OCI-LY3 (cell line): ENCODE results near the gene USP21.

Source experiments
- H2AFZ ChIP-seq: fragments of 200-600, 300-600 bp; shearing (Covaris generic); 2 replicates; pipeline ENCODE4 v1.6.0; 2014; ENCODE audit warnings: antibody characterized with exemption, low read depth, low read length
- H3K27ac ChIP-seq: fragments of 200-600, 300-600 bp; sonication (generic); 2 replicates; pipeline ENCODE4 v1.5.1; 2014; ENCODE audit warnings: mild to moderate bottlenecking, low read length, moderate library complexity, mixed read lengths
- H3K27me3 ChIP-seq: fragments of 200-600, 300-600 bp; sonication (generic); 2 replicates; pipeline ENCODE4 v1.6.1; 2014; ENCODE audit warnings: low read depth, low read length, mixed read lengths
- H3K36me3 ChIP-seq: fragments of 200-600, 300-600 bp; sonication (generic); replicated peaks from 2 replicates; pipeline ENCODE3; 2014; ENCODE audit warnings: low read depth, low read length, mixed read lengths
- H3K4me1 ChIP-seq: fragments of 300-600, 200-600 bp; sonication (generic); 2 replicates; pipeline ENCODE4 v1.6.1; 2014; ENCODE audit warnings: low read length, mixed read lengths
- H3K4me2 ChIP-seq: fragments of 200-600, 300-600 bp; sonication (generic); 2 replicates; pipeline ENCODE4 v1.6.1; 2014; ENCODE audit warnings: low read length, mixed read lengths
- H3K4me3 ChIP-seq: fragments of 300-600, 200-600 bp; sonication (generic); 2 replicates; pipeline ENCODE4 v1.5.1; 2014; ENCODE audit warnings: antibody characterized with exemption, mild to moderate bottlenecking, low read length, moderate library complexity
- H3K79me2 ChIP-seq: fragments of 300-600, 200-600 bp; shearing (Covaris generic); 2 replicates; pipeline ENCODE4 v1.6.1; 2014; ENCODE audit warnings: mild to moderate bottlenecking, low read length, mixed read lengths
- H3K9ac ChIP-seq: fragments of 300-600, 200-600 bp; shearing (Covaris generic); 2 replicates; pipeline ENCODE4 v1.6.0; 2014; ENCODE audit warnings: mild to moderate bottlenecking, low read length, moderate library complexity
- H3K9me3 ChIP-seq: fragments of 200-600, 300-600 bp; shearing (Covaris generic); 2 replicates; pipeline ENCODE4 v1.6.1; 2014; ENCODE audit warnings: low read length, mixed read lengths; ENCODE audit not compliant: insufficient read depth
- H4K20me1 ChIP-seq: fragments of 200-600, 300-600 bp; sonication (generic); 2 replicates; pipeline ENCODE4 v1.6.1; 2016; ENCODE audit warnings: low read length, mixed read lengths; ENCODE audit not compliant: insufficient read depth
- CTCF ChIP-seq: fragments of 200-600, 300-600 bp; sonication (generic); IDR thresholded peaks from 2 replicates; pipeline ENCODE4 v1.5.1; 2014; ENCODE audit warnings: antibody characterized with exemption, low read length, low read depth
- EZH2phosphoT487 ChIP-seq: fragments of 200-600 bp; shearing (Covaris generic); IDR thresholded peaks from 2 replicates; pipeline ENCODE4 v1.6.1; 2018; ENCODE audit warnings: antibody characterized with exemption, mixed run types, low read depth

USP21 gene

GRCh38 chr1:161153682-161154337, 5.5 kb upstream of the USP21 start, which contains the start of gene UFC1:
Gene UFC1, plus strand, starts transcription at chr1:161153978. Its CDS starts 20 bp downstream, at chr1:161153998.
- H3K9ac ChIP-seq: peak within 1 kb of the TSS; percentile 92
- no peaks in the 10 kb centered on the region for H3K27me3 ChIP-seq
- TF ChIP-seq CTCF (no peak), EZH2phosphoT487 (no peak)
- peak within 1 kb of the TSS; percentile 90 for H3K27ac ChIP-seq
- peaks cover 13% of the 10 kb centered on the region for H3K4me1 ChIP-seq
- H4K20me1 ChIP-seq: no peaks in the 10 kb centered on the region
- H2AFZ ChIP-seq: peak within 1 kb of the TSS; percentile 97
- no peaks in the 10 kb centered on the region for H3K9me3 ChIP-seq
- H3K79me2 ChIP-seq: peaks cover 17% of the 10 kb centered on the region
- H3K4me3 ChIP-seq: peak within 1 kb of the TSS; percentile 88
- peaks cover 5% of the 10 kb centered on the region for H3K36me3 ChIP-seq
- peak within 1 kb of the TSS; percentile 80 for H3K4me2 ChIP-seq

GRCh38 chr1:161157867-161158266, 1.4 kb upstream of the USP21 start:
- Histone ChIP-seq H3K4me3 (no peak overlapping the region), H4K20me1 (no peaks in the 10 kb centered on the region), H3K79me2 (peaks cover 31% of the 10 kb centered on the region), H3K36me3 (peaks cover 17% of the 10 kb centered on the region), H2AFZ (no peak overlapping the region), H3K4me2 (no peak overlapping the region), H3K9me3 (no peaks in the 10 kb centered on the region), H3K9ac (no peak overlapping the region), H3K4me1 (peaks cover 20% of the 10 kb centered on the region), H3K27ac (no peak overlapping the region), H3K27me3 (no peaks in the 10 kb centered on the region)
- TF ChIP-seq CTCF (0 out of 2 replicates have a peak, but pooled peaks have one; percentile 6), EZH2phosphoT487 (no peak)

GRCh38 chr1:161158316-161159010, 837 bp upstream of the USP21 start:
- no peak overlapping the region for H2AFZ ChIP-seq
- peaks cover 31% of the 10 kb centered on the region for H3K79me2 ChIP-seq
- peaks cover 17% of the 10 kb centered on the region for H3K36me3 ChIP-seq
- H4K20me1 ChIP-seq: no peaks in the 10 kb centered on the region
- H3K27me3 ChIP-seq: no peaks in the 10 kb centered on the region
- H3K27ac ChIP-seq: 0 out of 2 replicates have a peak overlapping the region, but pooled peaks have one; percentile 19
- no peak for TF ChIP-seq CTCF
- no peak for TF ChIP-seq EZH2phosphoT487
- H3K9ac ChIP-seq: peak overlapping the region; percentile 84; the same call in 1 of the 2 replicates
- H3K4me2 ChIP-seq: peak overlapping the region; percentile 89
- no peaks in the 10 kb centered on the region for H3K9me3 ChIP-seq
- H3K4me1 ChIP-seq: peaks cover 18% of the 10 kb centered on the region
- H3K4me3 ChIP-seq: peak overlapping the region; percentile 86

GRCh38 chr1:161159913-161160243, 578 bp downstream of the USP21 start:
- Histone ChIP-seq H3K4me1 (peaks cover 16% of the 10 kb centered on the region), H4K20me1 (no peaks in the 10 kb centered on the region), H3K36me3 (peaks cover 27% of the 10 kb centered on the region), H3K27ac (peak overlapping the region; percentile 45), H3K4me2 (peak overlapping the region; percentile 93), H3K9ac (peak overlapping the region; percentile 84), H3K9me3 (no peaks in the 10 kb centered on the region), H3K4me3 (peak overlapping the region; percentile 86), H2AFZ (peak overlapping the region; percentile 10; the same call in 1 of the 2 replicates), H3K79me2 (peaks cover 24% of the 10 kb centered on the region), H3K27me3 (no peaks in the 10 kb centered on the region)
- no peak for TF ChIP-seq EZH2phosphoT487
- no peak for TF ChIP-seq CTCF
